PC-9 (cell line): ENCODE results near the gene ARF6. TPM values are rescaled to one million over a fixed set of nuclear protein-coding genes. Genes with fewer than 3 reads are reported as not detected.

Experiments used
- BruUV-seq: library from RNA; stranded (reverse); fragments of 400-500 nt; replicated peaks from 2 replicates; lab custom pipeline; 2021; lab: Mats Ljungman, UMichigan
- CTCF ChIA-PET: fragments of 300-600 bp; sonication (Branson Sonifier 250); formaldehyde crosslinking; loops from one replicate; lab custom pipeline; 2022; ENCODE audit warnings: antibody characterized with exemption; lab: Charles Lee
- POLR2A ChIA-PET: fragments of 300-600 bp; sonication (Branson Sonifier 250); formaldehyde crosslinking; loops from one replicate; lab custom pipeline; 2022; ENCODE audit warnings: antibody characterized with exemption; ENCODE audit not compliant: unreplicated experiment; lab: Charles Lee
- DNase-seq, 2 experiments: peaks; one replicate each; pipeline versions ENCODE4 v3.0.0 to v3.0.0-alpha.2; 2015 to 2022; ENCODE audit warnings: mixed read lengths in 1 of 2
- H2AFZ ChIP-seq: fragments of 200-600 bp; sonication (generic); 2 replicates; pipeline ENCODE4 v1.8.1; 2017; ENCODE audit warnings: antibody characterized with exemption
- H3F3A ChIP-seq: fragments of 200-600 bp; sonication (generic); 2 replicates; pipeline ENCODE4 v1.8.1; 2017; ENCODE audit warnings: antibody characterized with exemption, mild to moderate bottlenecking, low read depth; ENCODE audit not compliant: insufficient read depth
- H3K27ac ChIP-seq: fragments of 200-600 bp; sonication (generic); 2 replicates; pipeline ENCODE4 v1.6.1; 2016; ENCODE audit warnings: mixed run types
- H3K27me3 ChIP-seq: fragments of 200-600 bp; sonication (generic); 2 replicates; pipeline ENCODE4 v1.6.1; 2016; ENCODE audit warnings: low read depth, mixed run types; ENCODE audit not compliant: insufficient read depth
- H3K36me3 ChIP-seq: fragments of 200-600 bp; sonication (generic); 2 replicates; pipeline ENCODE4 v1.6.1; 2016; ENCODE audit warnings: low read depth, mixed run types
- H3K4me1 ChIP-seq: fragments of 200-600 bp; sonication (generic); replicated peaks from 2 replicates; pipeline ENCODE4 v1.6.1; 2016; ENCODE audit warnings: mixed run types; ENCODE audit not compliant: insufficient read depth
- H3K4me2 ChIP-seq: fragments of 200-600 bp; sonication (generic); 2 replicates; pipeline ENCODE4 v1.6.1; 2017; ENCODE audit warnings: mixed run types
- H3K4me3 ChIP-seq: fragments of 200-600 bp; sonication (generic); 2 replicates; pipeline ENCODE4 v1.6.1; 2016; ENCODE audit warnings: mixed run types
- H3K79me2 ChIP-seq: fragments of 200-600 bp; sonication (generic); 2 replicates; pipeline ENCODE4 v1.6.1; 2017; ENCODE audit warnings: low read depth, mixed run types
- H3K9me2 ChIP-seq: fragments of 200-600 bp; sonication (generic); 2 replicates; pipeline ENCODE4 v1.8.1; 2017; ENCODE audit warnings: mild to moderate bottlenecking; ENCODE audit not compliant: insufficient read depth
- H3K9me3 ChIP-seq: fragments of 200-600 bp; sonication (generic); 2 replicates; pipeline ENCODE4 v1.8.1; 2016; ENCODE audit warnings: low read depth; ENCODE audit not compliant: insufficient read depth
- H4K20me1 ChIP-seq: fragments of 200-600 bp; sonication (generic); 2 replicates; pipeline ENCODE4 v1.8.1; 2017; ENCODE audit not compliant: insufficient read depth
- CTCF ChIP-seq: fragments of 200-600 bp; sonication (generic); conservative IDR thresholded peaks from 2 replicates; pipeline ENCODE4 v1.6.1; 2017; ENCODE audit warnings: mixed run types, antibody characterized with exemption, mild to moderate bottlenecking, moderate library complexity
- EZH2 ChIP-seq: fragments of 200-600 bp; sonication (generic); IDR thresholded peaks from 2 replicates; pipeline ENCODE4 v1.8.0; 2017; ENCODE audit warnings: antibody characterized with exemption, low read depth
- intact Hi-C: fragments of 100-400 bp; cut with micrococcal nuclease; formaldehyde crosslinking; loops from one replicate; pipeline ENCODE4 v1.10.0; 2022; ENCODE audit not compliant: unreplicated experiment
- total RNA-seq: library from RNA; stranded (reverse); gene quantifications from 2 replicates; pipeline ENCODE4 v1.2.3, GENCODE V29; 2021

The ARF6 gene
- total RNA-seq, 1 experiment from 2014 or later = 65.3 TPM

DNA sequence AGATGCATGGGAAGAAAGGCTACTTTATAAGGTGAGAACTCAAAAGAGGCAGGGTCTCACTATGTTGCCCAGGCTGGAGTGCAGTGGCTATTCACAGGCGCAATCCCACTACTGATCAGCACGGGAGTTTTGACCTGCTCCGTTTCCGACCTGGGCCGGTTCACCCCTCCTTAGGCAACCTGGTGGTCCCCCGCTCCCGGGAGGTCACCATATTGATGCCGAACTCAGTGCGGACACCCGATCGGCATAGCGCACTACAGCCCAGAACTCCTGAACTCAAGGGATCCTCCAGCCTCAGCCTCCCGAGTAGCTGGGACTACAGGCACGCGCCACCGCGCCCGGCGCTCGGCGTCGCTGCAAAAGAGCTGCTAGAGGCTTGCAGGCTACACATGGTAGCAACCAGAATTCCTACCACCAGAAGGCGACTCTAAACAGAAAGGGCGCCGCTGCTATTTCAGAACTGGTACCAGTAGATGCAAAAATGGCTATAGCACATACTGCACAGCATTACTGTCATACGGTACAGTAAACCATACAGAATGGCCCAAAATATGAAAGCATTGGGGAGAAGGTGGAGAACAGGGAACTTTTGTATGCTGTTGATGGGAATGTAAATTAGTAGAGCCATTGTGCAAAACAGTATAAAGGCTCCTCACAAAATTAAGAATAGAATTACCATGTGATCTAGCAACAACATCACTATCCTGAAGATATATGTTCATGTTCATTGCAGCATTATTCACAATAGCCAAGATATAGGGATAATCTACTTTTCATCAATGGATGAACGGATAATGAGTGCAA, 39.1 kb upstream of the ARF6 start:
- TF ChIP-seq EZH2 = no peak
- peak; percentile 86 for TF ChIP-seq CTCF
- ChIA-PET CTCF (interaction anchor here (0.6 to 2.6 kb wide), 5 partner anchors 8 to 881 kb away, joined by 3 to 21 read pairs (median 4); no protein-coding TSS in a partner anchor), POLR2A (no interaction called here)
- Histone ChIP-seq H3K4me3 (peak overlapping the region; percentile 84; the same call in 1 of the 2 replicates), H3K27me3 (no peaks in the 10 kb centered on the region), H2AFZ (peak overlapping the region; percentile 90), H3K4me1 (peaks cover 32% of the 10 kb centered on the region), H3K79me2 (peaks cover 39% of the 10 kb centered on the region), H4K20me1 (no peaks in the 10 kb centered on the region), H3K9me2 (no peaks in the 10 kb centered on the region), H3K9me3 (no peaks in the 10 kb centered on the region), H3F3A (peaks cover 22% of the 10 kb centered on the region; the same call in 1 of the 2 replicates), H3K36me3 (peaks cover 25% of the 10 kb centered on the region), H3K27ac (no peak overlapping the region), H3K4me2 (peak overlapping the region; percentile 87)
- intact Hi-C loops = loop anchor here (1.0 to 5.0 kb wide), 4 partner anchors 209 to 459 kb away; partner anchors contain the start of genes DMAC2L and L2HGDH
- DNase-seq = peak; percentile 73 to 80
- BruUV-seq = no TSS peak

GRCh38 chr14:49857427-49858003, 35.4 kb upstream of the ARF6 start:
- POLR2A ChIA-PET = no interaction called here
- TF ChIP-seq CTCF (no peak), EZH2 (no peak)
- Histone ChIP-seq H3K9me3 (no peaks in the 10 kb centered on the region), H3K36me3 (no peaks in the 10 kb centered on the region), H3K9me2 (no peaks in the 10 kb centered on the region), H2AFZ (no peak overlapping the region), H3K79me2 (peaks cover 1% of the 10 kb centered on the region), H4K20me1 (no peaks in the 10 kb centered on the region), H3K27me3 (no peaks in the 10 kb centered on the region), H3K4me3 (no peak overlapping the region), H3K4me2 (no peak overlapping the region), H3K4me1 (peaks cover 20% of the 10 kb centered on the region; the same call in 1 of the 2 replicates), H3F3A (peaks cover 35% of the 10 kb centered on the region), H3K27ac (no peak overlapping the region)
- CTCF ChIA-PET = interaction anchor here (0.6 kb wide), 1 partner anchor 554 kb away, joined by 3 read pairs; no protein-coding TSS in a partner anchor
- BruUV-seq = no TSS peak
- intact Hi-C loops = no loop called here
- DNase-seq = no peak

DNA sequence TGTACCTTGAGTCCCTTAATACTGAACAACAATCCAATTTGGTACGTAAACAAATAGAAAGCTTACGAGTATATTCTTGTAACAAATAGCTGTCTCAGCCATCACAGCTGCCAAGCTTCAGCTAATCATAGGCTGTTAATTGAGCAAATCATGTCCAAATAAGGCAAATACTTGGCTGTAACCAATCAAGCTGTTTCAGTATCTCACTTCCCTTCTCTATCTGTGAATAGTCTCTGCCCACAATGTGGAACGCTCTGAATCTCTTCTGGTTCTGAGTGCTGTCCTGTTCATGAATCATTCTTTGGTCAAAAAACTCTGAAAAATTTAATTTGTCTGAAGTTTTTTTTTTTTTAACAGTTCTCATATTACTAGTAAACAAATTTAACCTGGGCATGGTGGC, 34.5 kb upstream of the ARF6 start:
- no TSS peak for BruUV-seq
- TF ChIP-seq CTCF (no peak), EZH2 (no peak)
- no peak overlapping the region for H3K4me3 ChIP-seq

More for the DNA sequence above, 34.5 kb upstream of the ARF6 start:
- no peaks in the 10 kb centered on the region for H4K20me1 ChIP-seq
- peaks cover 15% of the 10 kb centered on the region; the same call in 1 of the 2 replicates for H3K4me1 ChIP-seq
- peaks cover 4% of the 10 kb centered on the region; the same call in 1 of the 2 replicates for H3K79me2 ChIP-seq
- no peak overlapping the region for H3K4me2 ChIP-seq
- intact Hi-C loops = no loop called here
- no peaks in the 10 kb centered on the region for H3K36me3 ChIP-seq
- no peak overlapping the region for H2AFZ ChIP-seq
- POLR2A ChIA-PET = interaction anchor here (0.6 to 0.7 kb wide), 2 partner anchors 224 to 248 kb away, joined by 4 to 29 read pairs; no protein-coding TSS in a partner anchor
- H3K9me2 ChIP-seq = no peaks in the 10 kb centered on the region
- no peak for DNase-seq
- H3F3A ChIP-seq = peaks cover 37% of the 10 kb centered on the region
- H3K9me3 ChIP-seq = no peaks in the 10 kb centered on the region
- CTCF ChIA-PET = interaction anchor here (0.5 to 0.7 kb wide), 2 partner anchors 60 to 243 kb away, joined by 3 read pairs; no protein-coding TSS in a partner anchor
- no peak overlapping the region for H3K27ac ChIP-seq
- H3K27me3 ChIP-seq = no peaks in the 10 kb centered on the region
